Mesodermal cell (in vitro differentiated cells): Measurements from ENCODE around the gene KRT23.

Source experiments
- H3K27ac ChIP-seq: 2 replicates; pipeline ENCODE4 v1.7.0; 2013; ENCODE audit warnings: mild to moderate bottlenecking, low read depth, low read length, moderate library complexity; ENCODE audit not compliant: severe bottlenecking
- H3K36me3 ChIP-seq: 2 replicates; pipeline ENCODE4 v1.7.1; 2013; ENCODE audit warnings: mild to moderate bottlenecking, low read length, moderate library complexity; ENCODE audit not compliant: control insufficient read depth, insufficient read depth
- H3K4me1 ChIP-seq: one replicate; pipeline ENCODE4 v1.7.1; 2013; ENCODE audit warnings: mild to moderate bottlenecking, low read length; ENCODE audit not compliant: insufficient read depth, control insufficient read depth, poor library complexity, severe bottlenecking
- H3K4me3 ChIP-seq: 2 replicates; pipeline ENCODE4 v1.7.0; 2013; ENCODE audit warnings: low read length, control low read depth, mild to moderate bottlenecking; ENCODE audit not compliant: insufficient read depth, poor library complexity, severe bottlenecking; ENCODE audit errors: extremely low read depth
- H3K9me3 ChIP-seq: 2 replicates; pipeline ENCODE4 v1.7.1; 2013; ENCODE audit warnings: mild to moderate bottlenecking, low read length, moderate library complexity; ENCODE audit not compliant: control insufficient read depth
- WGBS, 2 experiments: methylation state at CpG; one replicate each; pipeline ENCODE4 v1.1.5; 2013; ENCODE audit warnings: missing lambda C conversion rate in 2 of 2; ENCODE audit not compliant: insufficient coverage in 2 of 2; 5-methylcytosine and 5-hydroxymethylcytosine counted together

Gene KRT23

GRCh38 chr17:40963838-40964237 lies 26.4 kb upstream of the KRT23 start:
- no peaks in the 10 kb centered on the region for H3K36me3 ChIP-seq
- no peaks in the 10 kb centered on the region for H3K4me1 ChIP-seq
- no CpG with 5 or more reads among the region's 1 CpG for WGBS, 2 experiments
- no peak overlapping the region for H3K27ac ChIP-seq
- no peaks in the 10 kb centered on the region for H3K9me3 ChIP-seq
- H3K4me3 ChIP-seq = no peak overlapping the region

GRCh38 chr17:40962059-40962561 lies 24.7 kb upstream of the KRT23 start:
- no peak overlapping the region for H3K4me3 ChIP-seq
- WGBS, 2 experiments = 96 to 100% methylated on average over 2 to 3 of the region's 4 CpGs
- peaks cover 3% of the 10 kb centered on the region for H3K4me1 ChIP-seq
- H3K9me3 ChIP-seq = no peaks in the 10 kb centered on the region
- H3K36me3 ChIP-seq = no peaks in the 10 kb centered on the region
- H3K27ac ChIP-seq = no peak overlapping the region

- no peak overlapping the region for H3K4me3 ChIP-seq
- H3K36me3 ChIP-seq = no peaks in the 10 kb centered on the region
- H3K27ac ChIP-seq = no peak overlapping the region
- H3K4me1 ChIP-seq = peaks cover 3% of the 10 kb centered on the region
- H3K9me3 ChIP-seq = no peaks in the 10 kb centered on the region
- WGBS, 2 experiments = no CpG with 5 or more reads among the region's 1 CpG
These were observed 24.1 kb upstream of the KRT23 start for GRCh38 chr17:40961591-40961990.

GRCh38 chr17:40960144-40960543 lies 22.7 kb upstream of the KRT23 start:
- WGBS, 2 experiments = 87 to 91% methylated on average over 7 to 8 of the region's 10 CpGs
- H3K9me3 ChIP-seq = no peaks in the 10 kb centered on the region
- H3K4me1 ChIP-seq = peaks cover 3% of the 10 kb centered on the region
- no peaks in the 10 kb centered on the region for H3K36me3 ChIP-seq
- no peak overlapping the region for H3K4me3 ChIP-seq
- H3K27ac ChIP-seq = no peak overlapping the region

- 91 to 94% methylated on average over 7 to 10 of the region's 12 CpGs for WGBS, 2 experiments
- Histone ChIP-seq H3K27ac (no peak overlapping the region), H3K9me3 (no peaks in the 10 kb centered on the region), H3K4me1 (peaks cover 3% of the 10 kb centered on the region), H3K4me3 (no peak overlapping the region), H3K36me3 (no peaks in the 10 kb centered on the region)
These were observed 20.9 kb upstream of the KRT23 start for GRCh38 chr17:40958086-40958953.

- WGBS, 2 experiments = 94 to 95% methylated on average over 4 to 6 of the region's 8 CpGs
- H3K4me1 ChIP-seq = peaks cover 3% of the 10 kb centered on the region
- no peak overlapping the region for H3K27ac ChIP-seq
- H3K36me3 ChIP-seq = no peaks in the 10 kb centered on the region
- no peak overlapping the region for H3K4me3 ChIP-seq
- no peaks in the 10 kb centered on the region for H3K9me3 ChIP-seq
These were observed 19.2 kb upstream of the KRT23 start for GRCh38 chr17:40956401-40957254.

- Histone ChIP-seq H3K27ac (no peak overlapping the region), H3K36me3 (no peaks in the 10 kb centered on the region), H3K4me1 (peaks cover 3% of the 10 kb centered on the region), H3K9me3 (no peaks in the 10 kb centered on the region), H3K4me3 (no peak overlapping the region)
- 86 to 88% methylated on average over 1 to 2 of the region's 2 CpGs for WGBS, 2 experiments
These were observed 16.4 kb upstream of the KRT23 start for GRCh38 chr17:40953881-40954280.

GRCh38 chr17:40952661-40953060 lies 15.2 kb upstream of the KRT23 start:
- Histone ChIP-seq H3K9me3 (no peaks in the 10 kb centered on the region), H3K4me1 (no peaks in the 10 kb centered on the region), H3K36me3 (no peaks in the 10 kb centered on the region), H3K4me3 (no peak overlapping the region), H3K27ac (no peak overlapping the region)
- 83 to 100% methylated on average over 1 of the region's 1 CpG for WGBS, 2 experiments

GRCh38 chr17:40952154-40952553 lies 14.7 kb upstream of the KRT23 start:
- Histone ChIP-seq H3K4me1 (no peaks in the 10 kb centered on the region), H3K36me3 (no peaks in the 10 kb centered on the region), H3K27ac (no peak overlapping the region), H3K4me3 (no peak overlapping the region), H3K9me3 (no peaks in the 10 kb centered on the region)
- 100% methylated on average over 1 of the region's 2 CpGs; no CpG with 5 or more reads in 1 of the 2 experiments for whole genome bisulfite sequencing, 2 experiments

GRCh38 chr17:40951011-40951622 lies 13.7 kb upstream of the KRT23 start:
- Histone ChIP-seq H3K27ac (no peak overlapping the region), H3K4me3 (no peak overlapping the region), H3K36me3 (no peaks in the 10 kb centered on the region), H3K4me1 (no peaks in the 10 kb centered on the region), H3K9me3 (no peaks in the 10 kb centered on the region)
- 100% methylated on average over 2 of the region's 2 CpGs; no CpG with 5 or more reads in 1 of the 2 experiments for WGBS, 2 experiments
